GM15510 (cell line): ENCODE results near the gene CACNA2D3.

Source experiments
- POLR2A ChIP-seq: IDR thresholded peaks from 3 replicates; pipeline ENCODE4 v1.6.1; 2011; ENCODE audit warnings: borderline replicate concordance; ENCODE audit not compliant: insufficient read length; ENCODE audit errors: extremely low read depth

CACNA2D3 gene

GRCh38 chr3:54918516-54918915 is 796.2 kb downstream of the CACNA2D3 start:
- TF ChIP-seq POLR2A: no peak

- no peak for TF ChIP-seq POLR2A
Measured at GRCh38 chr3:54928046-54928770, 805.9 kb downstream of the CACNA2D3 start, which contains the start of gene LRTM1. Gene LRTM1 (minus strand): TSS chr3:54928059. CDS start chr3:54927911, 148 bp downstream.

GRCh38 chr3:54931182-54931581 is 808.8 kb downstream of the CACNA2D3 start:
- no peak for TF ChIP-seq POLR2A

- no peak for TF ChIP-seq POLR2A
Measured at GRCh38 chr3:54932606-54933005, 810.3 kb downstream of the CACNA2D3 start.

- TF ChIP-seq POLR2A: no peak
Measured at GRCh38 chr3:54935869-54936268, 813.5 kb downstream of the CACNA2D3 start.

- no peak for TF ChIP-seq POLR2A
Measured at GRCh38 chr3:54936561-54936960, 814.2 kb downstream of the CACNA2D3 start.

- no peak for TF ChIP-seq POLR2A
Measured at GRCh38 chr3:54939557-54940300, 817.4 kb downstream of the CACNA2D3 start.

- TF ChIP-seq POLR2A: no peak
Measured at GRCh38 chr3:54940971-54941370, 818.6 kb downstream of the CACNA2D3 start.

GRCh38 chr3:54941690-54942362 is 819.5 kb downstream of the CACNA2D3 start:
- TF ChIP-seq POLR2A: no peak

GRCh38 chr3:54949491-54950044 is 827.2 kb downstream of the CACNA2D3 start:
- TF ChIP-seq POLR2A: no peak

GRCh38 chr3:54950391-54951003 is 828.1 kb downstream of the CACNA2D3 start:
- TF ChIP-seq POLR2A: no peak

- no peak for TF ChIP-seq POLR2A
Measured at GRCh38 chr3:54951405-54951804, 829.1 kb downstream of the CACNA2D3 start.

- no peak for TF ChIP-seq POLR2A
Measured at GRCh38 chr3:54954022-54954421, 831.7 kb downstream of the CACNA2D3 start.

GRCh38 chr3:54954521-54954920 is 832.2 kb downstream of the CACNA2D3 start:
- no peak for TF ChIP-seq POLR2A

- TF ChIP-seq POLR2A: no peak
Measured at GRCh38 chr3:54955496-54955895, 833.1 kb downstream of the CACNA2D3 start.
